ENCODE data around the gene EGF.

Gene EGF

DNA sequence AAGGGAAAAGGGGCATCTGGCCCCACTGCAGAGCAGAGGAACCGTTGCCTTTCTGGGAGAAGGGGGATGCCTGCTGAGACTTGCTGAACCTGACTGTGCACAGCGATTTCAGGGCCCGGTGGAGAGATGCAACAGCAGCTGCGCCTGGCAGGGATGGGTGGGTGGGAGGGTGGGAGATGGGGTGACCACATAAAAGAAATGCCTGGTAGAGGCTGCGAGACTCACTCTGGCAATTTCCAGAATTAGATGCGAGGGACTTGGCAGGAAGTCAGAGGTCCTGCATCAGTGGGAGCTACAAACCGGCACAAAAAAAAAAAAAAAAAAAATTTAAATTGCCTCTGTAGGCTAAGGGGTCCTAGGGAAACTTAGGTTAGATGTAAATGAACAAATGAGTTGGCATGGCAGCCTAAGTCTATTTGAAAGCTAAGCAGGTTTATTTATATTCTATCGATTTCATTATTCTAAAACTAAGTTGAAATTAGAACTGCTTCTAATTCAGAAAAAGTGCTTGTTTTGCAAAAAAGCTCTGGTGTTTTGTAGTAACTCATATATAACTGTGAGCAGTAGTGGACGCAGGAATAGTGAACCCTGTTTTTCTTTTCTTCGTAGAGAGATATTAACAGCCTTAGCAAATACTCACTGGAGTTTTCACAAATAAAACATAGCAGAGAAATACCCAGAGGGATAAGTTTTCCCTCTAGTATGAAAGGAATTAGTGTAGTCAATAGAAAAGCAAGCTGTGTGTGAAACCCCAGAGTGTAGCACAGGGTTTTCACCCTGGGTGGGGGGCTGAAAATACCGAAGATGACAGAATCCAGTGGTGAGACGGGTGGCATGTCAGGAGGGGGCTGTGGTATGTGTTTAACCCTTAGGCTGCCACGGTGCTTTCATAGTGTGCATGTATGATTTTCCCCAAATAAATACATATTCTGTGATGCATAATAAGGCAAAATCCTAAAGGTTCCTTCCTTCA is 130.1 kb downstream of the EGF start:
- peaks cover 0 to 38% (median 0%) of the 10 kb centered on the region in 11 experiments; a peak in 4 of 22 replicates for H4K20me1 ChIP-seq
- peak overlapping the region in 2 of 10 experiments; percentile 36 to 51; a peak in 2 of 20 replicates for H3K4me3 ChIP-seq

DNA sequence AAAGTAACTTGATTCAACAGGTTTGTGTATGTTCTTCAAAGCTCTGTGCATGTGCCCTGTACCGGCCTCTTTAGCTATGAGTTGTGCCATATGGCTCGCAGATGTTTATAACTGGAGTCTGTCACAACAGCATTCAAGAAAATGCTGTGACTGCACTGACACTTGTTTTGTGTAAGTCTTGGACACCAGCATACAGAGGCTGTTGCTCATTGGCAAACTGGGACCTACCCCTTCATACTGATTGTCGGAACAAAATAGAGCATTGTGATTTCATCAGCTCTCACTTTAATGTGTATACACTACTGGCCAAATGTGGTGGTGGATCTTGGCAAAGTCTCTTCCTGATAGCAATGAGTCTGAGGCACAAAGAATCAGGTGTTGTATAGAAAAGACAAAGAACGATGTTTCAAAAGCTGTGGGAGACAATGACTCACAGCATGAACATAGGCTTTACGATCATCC is 133.9 kb downstream of the EGF start:
- Histone ChIP-seq H3K9ac (no peak overlapping the region), H3K9me3 (replicated peaks in 1 of 11) (no peaks in the 10 kb centered on the region), H3K36me3 (peaks cover 0 to 16% (median 9%) of the 10 kb centered on the region in 11 experiments; a peak in 15 of 22 replicates), H3K27me3 (peaks cover 0 to 97% (median 0%) of the 10 kb centered on the region in 11 experiments; a peak in 8 of 22 replicates), H4K20me1 (peaks cover 0 to 36% (median 0%) of the 10 kb centered on the region in 11 experiments; a peak in 4 of 22 replicates), H3K4me2 (no peak overlapping the region), H3K4me1 (peaks cover 8 to 47% (median 28%) of the 10 kb centered on the region in 10 experiments; a peak in 18 of 20 replicates), H3K4me3 (no peak overlapping the region), H3K27ac (no peak overlapping the region)
- TF ChIP-seq Cebpa-rat (IDR thresholded peaks at IDR 0.05), result no peak

More for the DNA sequence above, 130.1 kb downstream of the EGF start:
- Histone ChIP-seq H3K4me1 (peaks cover 8 to 76% (median 43%) of the 10 kb centered on the region in 10 experiments; a peak in 18 of 20 replicates), H3K36me3 (peaks cover 0 to 4% (median 0%) of the 10 kb centered on the region in 11 experiments; a peak in 1 of 22 replicates), H3K27me3 (peaks cover 0 to 100% (median 0%) of the 10 kb centered on the region in 11 experiments; a peak in 8 of 22 replicates), H3K9ac (peak overlapping the region in 4 of 11 experiments; percentile 18 to 53 (median 42); a peak in 7 of 22 replicates), H3K9me3 (replicated peaks in 1 of 11) (no peaks in the 10 kb centered on the region; a peak in 1 of 22 replicates), H3K4me2 (peak overlapping the region; percentile 3 to 96 (median 85); a peak in 19 of 22 replicates), H3K27ac (peak overlapping the region in 3 of 11 experiments; percentile 44 to 66 (median 48); a peak in 4 of 22 replicates)
- no peak for TF ChIP-seq Cebpa-rat (IDR thresholded peaks at IDR 0.05)

- peaks cover 0 to 22% (median 0%) of the 10 kb centered on the region in 11 experiments; a peak in 3 of 22 replicates for H4K20me1 ChIP-seq
- no peak overlapping the region for H3K9ac ChIP-seq
- peaks cover 0 to 36% (median 18%) of the 10 kb centered on the region in 11 experiments; a peak in 15 of 22 replicates for H3K36me3 ChIP-seq
- TF ChIP-seq Cebpa-rat (IDR thresholded peaks at IDR 0.05), result no peak
- no peaks in the 10 kb centered on the region for H3K9me3 ChIP-seq (replicated peaks in 1 of 11)
- H3K4me3 ChIP-seq, result no peak overlapping the region
- H3K27me3 ChIP-seq, result peaks cover 0 to 97% (median 0%) of the 10 kb centered on the region in 11 experiments; a peak in 6 of 22 replicates
- H3K4me1 ChIP-seq, result peaks cover 0 to 15% (median 4%) of the 10 kb centered on the region in 10 experiments; a peak in 15 of 20 replicates
- H3K4me2 ChIP-seq, result no peak overlapping the region
- H3K27ac ChIP-seq, result no peak overlapping the region
These were observed 137.6 kb downstream of the EGF start for GRCh38 chr4:110049951-110050925.

DNA sequence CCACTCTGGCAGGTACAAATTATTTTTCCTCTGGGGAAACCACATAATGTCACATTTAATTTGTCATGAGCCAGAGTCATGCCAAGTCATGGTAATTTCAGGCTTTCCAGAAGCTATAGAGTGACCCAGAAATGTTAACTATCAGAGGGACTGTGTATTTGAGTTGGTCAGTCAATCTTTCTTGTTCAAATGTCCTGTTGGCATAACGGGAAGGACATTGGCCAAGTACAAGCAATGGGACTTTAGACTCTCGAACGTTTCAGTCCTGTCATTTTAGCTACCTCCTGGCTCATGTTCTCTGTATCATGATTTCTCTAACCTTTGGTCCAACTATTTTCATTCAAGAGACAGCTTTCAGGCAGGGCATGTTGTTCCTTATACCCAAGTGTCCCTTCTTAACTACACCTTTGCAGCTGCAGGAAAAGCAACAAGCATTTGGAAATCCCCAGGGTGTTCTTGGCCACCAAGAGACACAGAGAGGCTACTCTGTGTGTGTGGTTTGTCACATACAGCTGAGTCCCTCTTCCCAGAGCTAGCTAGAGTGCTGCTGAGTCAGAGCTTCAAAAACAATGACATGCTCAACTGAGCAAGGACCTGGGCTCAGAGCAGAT is 142.6 kb downstream of the EGF start:
- H3K4me3 ChIP-seq, result no peak overlapping the region
- H3K4me2 ChIP-seq, result peak overlapping the region in 9 of 11 experiments; percentile 10 to 44 (median 23); a peak in 15 of 22 replicates
- no peak for TF ChIP-seq Cebpa-rat (IDR thresholded peaks at IDR 0.05)
- H3K4me1 ChIP-seq, result peaks cover 19 to 34% (median 28%) of the 10 kb centered on the region in 10 experiments
- H3K27me3 ChIP-seq, result peaks cover 0 to 96% (median 0%) of the 10 kb centered on the region in 11 experiments; a peak in 6 of 22 replicates
- peak overlapping the region in 1 of 11 experiments; percentile 26; a peak in 1 of 22 replicates for H3K27ac ChIP-seq
- H3K36me3 ChIP-seq, result peaks cover 0 to 53% (median 18%) of the 10 kb centered on the region in 11 experiments; a peak in 15 of 22 replicates
- peaks cover 0 to 43% (median 0%) of the 10 kb centered on the region in 11 experiments; a peak in 7 of 22 replicates for H4K20me1 ChIP-seq
- no peak overlapping the region for H3K9ac ChIP-seq
- no peaks in the 10 kb centered on the region for H3K9me3 ChIP-seq (replicated peaks in 1 of 11)

DNA sequence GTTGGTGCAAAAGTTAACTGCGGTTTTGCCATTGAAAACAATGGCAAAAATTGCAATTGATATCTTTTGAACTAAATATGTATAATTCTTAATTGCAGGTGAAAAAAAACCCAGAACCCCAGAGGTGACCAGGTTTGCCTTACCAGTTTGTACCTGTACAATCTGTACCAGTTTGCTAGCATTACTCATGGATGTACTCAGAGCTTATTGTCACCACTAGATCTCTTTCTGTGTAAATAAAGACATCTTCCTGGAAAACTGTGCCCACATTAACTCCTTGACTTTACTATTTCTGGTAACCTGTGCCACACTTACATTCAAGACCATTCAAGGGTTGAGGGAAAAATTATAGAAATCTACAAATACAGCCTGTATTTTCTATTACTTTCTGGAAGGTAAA is 146.0 kb downstream of the EGF start:
- no peak overlapping the region for H3K27ac ChIP-seq
- H3K9ac ChIP-seq, result no peak overlapping the region
- H3K36me3 ChIP-seq, result peaks cover 0 to 24% (median 0%) of the 10 kb centered on the region in 11 experiments; a peak in 5 of 22 replicates
- H3K4me3 ChIP-seq, result no peak overlapping the region
- H3K4me2 ChIP-seq, result peak overlapping the region in 2 of 11 experiments; percentile 66 to 69; a peak in 3 of 22 replicates
- H3K27me3 ChIP-seq, result peaks cover 0 to 97% (median 0%) of the 10 kb centered on the region in 11 experiments; a peak in 7 of 22 replicates
- H3K4me1 ChIP-seq, result peaks cover 24 to 43% (median 36%) of the 10 kb centered on the region in 10 experiments
- H4K20me1 ChIP-seq, result peaks cover 0 to 54% (median 0%) of the 10 kb centered on the region in 11 experiments; a peak in 7 of 22 replicates
- TF ChIP-seq Cebpa-rat (IDR thresholded peaks at IDR 0.05), result no peak
- H3K9me3 ChIP-seq (replicated peaks in 1 of 11), result no peaks in the 10 kb centered on the region

DNA sequence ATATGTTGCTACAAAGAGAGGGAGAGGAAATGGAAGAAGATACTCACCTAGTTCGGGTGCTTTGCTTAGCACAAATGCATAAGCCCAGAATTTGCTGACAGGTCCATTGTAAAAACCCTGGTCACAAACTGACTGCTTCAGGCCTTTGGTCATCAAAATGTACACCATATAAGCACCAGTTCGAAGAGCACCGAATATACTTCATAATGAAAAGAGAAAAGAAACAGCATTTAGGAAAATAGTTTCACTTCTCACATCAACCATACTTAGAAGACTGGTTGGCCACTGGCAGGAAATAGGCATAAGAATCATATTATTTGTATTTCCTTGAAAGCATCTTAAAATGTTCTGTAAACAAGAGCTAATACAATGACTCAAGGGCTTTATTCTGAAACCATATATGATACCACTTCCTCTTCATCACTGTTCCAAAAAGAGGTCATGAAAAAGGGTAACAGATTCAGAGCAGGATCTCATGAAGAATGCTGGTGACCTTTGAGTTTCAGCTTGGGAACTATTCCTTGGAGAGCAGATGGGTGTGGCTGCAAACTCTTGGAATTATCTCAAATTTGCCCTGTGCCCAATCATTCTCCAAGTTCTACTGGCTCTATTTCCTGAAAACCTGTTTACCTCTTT is 147.0 kb downstream of the EGF start:
- TF ChIP-seq Cebpa-rat (IDR thresholded peaks at IDR 0.05), result no peak
- Histone ChIP-seq H3K27me3 (peaks cover 0 to 97% (median 0%) of the 10 kb centered on the region in 11 experiments; a peak in 7 of 22 replicates), H3K4me1 (peaks cover 24 to 43% (median 36%) of the 10 kb centered on the region in 10 experiments), H4K20me1 (peaks cover 0 to 61% (median 0%) of the 10 kb centered on the region in 11 experiments; a peak in 7 of 22 replicates), H3K27ac (0 out of 22 replicates have a peak overlapping the region, but pooled peaks of 1 of the 11 experiments have one; percentile 16), H3K36me3 (peaks cover 0 to 19% (median 0%) of the 10 kb centered on the region in 11 experiments; a peak in 4 of 22 replicates), H3K4me3 (no peak overlapping the region), H3K4me2 (peak overlapping the region; percentile 44 to 79 (median 70)), H3K9ac (no peak overlapping the region), H3K9me3 (replicated peaks in 1 of 11) (no peaks in the 10 kb centered on the region)

DNA sequence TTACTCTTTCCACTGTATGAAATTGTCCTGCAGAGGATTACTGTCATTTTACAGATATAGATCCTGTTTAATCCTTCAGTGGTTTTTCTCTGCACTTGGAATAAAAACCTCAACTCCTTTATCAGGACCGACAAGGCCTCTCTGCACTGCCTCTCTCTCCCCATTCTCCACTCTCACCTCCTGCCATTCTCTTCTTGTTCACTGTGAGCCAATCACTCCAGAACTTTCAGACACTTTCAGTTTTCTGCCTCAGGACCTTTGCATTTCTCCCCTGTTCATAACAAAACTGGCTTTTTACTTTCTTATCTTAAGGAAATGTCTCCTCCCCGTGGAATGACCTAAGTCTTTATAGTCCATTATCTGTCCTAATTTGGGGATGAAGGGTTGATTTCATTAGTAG is 148.4 kb downstream of the EGF start:
- Histone ChIP-seq H3K27me3 (peaks cover 0 to 97% (median 0%) of the 10 kb centered on the region in 11 experiments; a peak in 7 of 22 replicates), H4K20me1 (peaks cover 0 to 50% (median 0%) of the 10 kb centered on the region in 11 experiments; a peak in 7 of 22 replicates), H3K27ac (no peak overlapping the region), H3K4me1 (peaks cover 16 to 34% (median 23%) of the 10 kb centered on the region in 10 experiments), H3K4me2 (peak overlapping the region in 1 of 11 experiments; percentile 74; a peak in 2 of 22 replicates), H3K9me3 (replicated peaks in 1 of 11) (no peaks in the 10 kb centered on the region), H3K36me3 (peaks cover 0 to 19% (median 0%) of the 10 kb centered on the region in 11 experiments; a peak in 4 of 22 replicates), H3K4me3 (no peak overlapping the region), H3K9ac (no peak overlapping the region)
- TF ChIP-seq Cebpa-rat (IDR thresholded peaks at IDR 0.05), result no peak
